IMR-90 (cell line): ENCODE results near the gene C2CD4D.

Source experiments
- BHLHE40 ChIP-seq: fragments of 150-350 bp; IDR thresholded peaks from 2 replicates; pipeline ENCODE4 v1.6.1; 2016; ENCODE audit warnings: mild to moderate bottlenecking, low read depth, low read length
- CEBPB ChIP-seq: IDR thresholded peaks from 2 replicates; pipeline ENCODE4 v1.6.1; 2012; ENCODE audit warnings: low read depth, low read length, improper control_type of control experiment
- CTCF ChIP-seq: conservative IDR thresholded peaks from 2 replicates; pipeline ENCODE4 v1.5.1; 2012; ENCODE audit warnings: mild to moderate bottlenecking, low read depth, low read length, improper control_type of control experiment
- MAFK ChIP-seq: IDR thresholded peaks from 2 replicates; pipeline ENCODE4 v1.6.1; 2012; ENCODE audit warnings: low read depth, low read length, improper control_type of control experiment
- MAZ ChIP-seq: IDR thresholded peaks from 2 replicates; pipeline ENCODE4 v1.6.1; 2012; ENCODE audit warnings: low read depth, mild to moderate bottlenecking, low read length, improper control_type of control experiment, moderate library complexity, borderline replicate concordance
- MXI1 ChIP-seq: IDR thresholded peaks from 2 replicates; pipeline ENCODE4 v1.6.1; 2012; ENCODE audit warnings: low read depth, mild to moderate bottlenecking, low read length, moderate library complexity, borderline replicate concordance
- NFE2L2 ChIP-seq: fragments of 150-350 bp; IDR thresholded peaks from 2 replicates; pipeline ENCODE4 v1.6.1; 2016; ENCODE audit warnings: low read depth, mild to moderate bottlenecking, low read length
- POLR2A ChIP-seq: IDR thresholded peaks from 2 replicates; pipeline ENCODE4 v1.6.1; 2012; ENCODE audit warnings: mild to moderate bottlenecking, low read depth, low read length
- RAD21 ChIP-seq: IDR thresholded peaks from 2 replicates; pipeline ENCODE4 v1.6.1; 2012; ENCODE audit warnings: low read length, improper control_type of control experiment
- RFX5 ChIP-seq: IDR thresholded peaks from 2 replicates; pipeline ENCODE4 v1.8.0; 2012; ENCODE audit warnings: low read depth, mild to moderate bottlenecking, low read length, moderate library complexity
- SMC3 ChIP-seq: fragments of 150-350 bp; IDR thresholded peaks from 2 replicates; pipeline ENCODE4 v1.6.1; 2016; ENCODE audit warnings: low read depth, mild to moderate bottlenecking, antibody characterized with exemption, low read length, moderate library complexity
- USF2 ChIP-seq: fragments of 150-350 bp; IDR thresholded peaks from 2 replicates; pipeline ENCODE4 v1.6.1; 2017; ENCODE audit warnings: mild to moderate bottlenecking, antibody characterized with exemption, low read length, low read depth

DNA sequence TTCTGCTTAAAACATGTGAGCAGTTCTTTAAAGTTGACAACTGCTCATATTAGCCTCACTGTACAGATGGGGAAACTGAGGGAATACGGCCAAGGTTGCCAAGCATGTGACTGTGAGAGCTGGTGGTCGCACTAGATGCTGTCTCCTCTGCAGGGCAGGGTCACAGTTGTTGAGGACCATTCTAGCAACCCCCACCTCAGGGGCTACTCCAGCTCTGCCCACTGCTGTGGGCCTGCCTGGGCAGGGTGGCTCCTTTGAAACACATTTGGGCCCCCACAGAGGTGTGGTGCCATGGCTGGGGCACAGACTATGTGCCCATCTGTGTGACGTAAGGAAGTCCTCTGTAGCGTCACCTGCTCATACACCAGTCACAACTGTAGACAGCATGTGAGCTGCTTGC, 13.1 kb upstream of the C2CD4D start:
- TF ChIP-seq POLR2A (no peak), SMC3 (no peak), CTCF (no peak), MAFK (no peak), RFX5 (no peak), CEBPB (no peak), USF2 (no peak), MAZ (no peak), RAD21 (no peak), MXI1 (no peak), NFE2L2 (no peak), BHLHE40 (no peak)
